Measurements from ENCODE around the gene MICAL3. TPM values are rescaled to one million over a fixed set of nuclear protein-coding genes. Genes with fewer than 3 reads are reported as not detected.

Gene MICAL3
- total RNA-seq, 1 donor from 2014 or later = 33.6 TPM

- Histone ChIP-seq H3K27ac (no peak overlapping the region), H4K20me1 (ENCODE audit: low read depth) (no peaks in the 10 kb centered on the region), H3K9me3 (ENCODE audit: low read depth) (no peaks in the 10 kb centered on the region), H2AFZ (replicated peaks) (no peak overlapping the region), H3K4me3 (no peak overlapping the region), H3F3A (ENCODE audit: low read depth) (no peaks in the 10 kb centered on the region), H3K27me3 (no peaks in the 10 kb centered on the region), H3K79me2 (ENCODE audit: low read depth) (no peaks in the 10 kb centered on the region), H3K9ac (no peak overlapping the region), H3K4me1 (no peaks in the 10 kb centered on the region), H3K4me2 (no peak overlapping the region), H3K36me3 (no peaks in the 10 kb centered on the region)
- no peak overlapping the region for H3K4me3 Mint-ChIP-seq
- TF ChIP-seq EZH2 (IDR thresholded peaks at IDR 0.05) (no peak), EZH2phosphoT487 (IDR thresholded peaks at IDR 0.05) (no peak), CTCF (IDR thresholded peaks at IDR 0.05) (no peak)
- DNase-seq (ENCODE audit: low spot score) = no peak
- peaks cover 3% of the 10 kb centered on the region for H3K4me1 Mint-ChIP-seq
- H3K27me3 Mint-ChIP-seq (ENCODE audit: insufficient read depth, low read depth) = peaks cover 4% of the 10 kb centered on the region
- H3K36me3 Mint-ChIP-seq = peaks cover 9% of the 10 kb centered on the region
- H3K27ac Mint-ChIP-seq = no peak overlapping the region
- no peaks in the 10 kb centered on the region for H3K9me3 Mint-ChIP-seq
Measured at GRCh38 chr22:17815703-17816254, 208.6 kb downstream of the MICAL3 start.

- H3K36me3 ChIP-seq = no peaks in the 10 kb centered on the region
- H3K4me3 Mint-ChIP-seq = no peak overlapping the region
- no peak overlapping the region for H3K27ac Mint-ChIP-seq
Measured at GRCh38 chr22:17814830-17815229, 209.5 kb downstream of the MICAL3 start.

GRCh38 chr22:17814084-17814483, 210.3 kb downstream of the MICAL3 start:
- Histone ChIP-seq H2AFZ (replicated peaks) (no peak overlapping the region), H3K36me3 (no peaks in the 10 kb centered on the region), H3K4me1 (no peaks in the 10 kb centered on the region), H3K9me3 (ENCODE audit: low read depth) (no peaks in the 10 kb centered on the region), H3K27me3 (no peaks in the 10 kb centered on the region), H3F3A (ENCODE audit: low read depth) (no peaks in the 10 kb centered on the region), H3K4me2 (no peak overlapping the region), H3K9ac (no peak overlapping the region), H4K20me1 (ENCODE audit: low read depth) (no peaks in the 10 kb centered on the region), H3K27ac (no peak overlapping the region), H3K79me2 (ENCODE audit: low read depth) (no peaks in the 10 kb centered on the region), H3K4me3 (no peak overlapping the region)
- no peak overlapping the region for H3K27ac Mint-ChIP-seq
- no peak overlapping the region for H3K4me3 Mint-ChIP-seq
- peaks cover 2% of the 10 kb centered on the region for H3K4me1 Mint-ChIP-seq
- no peak for DNase-seq (ENCODE audit: low spot score)
- peaks cover 4% of the 10 kb centered on the region for H3K27me3 Mint-ChIP-seq (ENCODE audit: insufficient read depth, low read depth)
- TF ChIP-seq EZH2 (IDR thresholded peaks at IDR 0.05) (no peak), CTCF (IDR thresholded peaks at IDR 0.05) (no peak), EZH2phosphoT487 (IDR thresholded peaks at IDR 0.05) (no peak)
- H3K9me3 Mint-ChIP-seq = no peaks in the 10 kb centered on the region
- peaks cover 7% of the 10 kb centered on the region for H3K36me3 Mint-ChIP-seq

More at GRCh38 chr22:17814830-17815229, 209.5 kb downstream of the MICAL3 start:
- Mint-ChIP-seq H3K27me3 (ENCODE audit: insufficient read depth, low read depth) (peaks cover 4% of the 10 kb centered on the region), H3K4me1 (peaks cover 3% of the 10 kb centered on the region), H3K36me3 (peaks cover 9% of the 10 kb centered on the region), H3K9me3 (no peaks in the 10 kb centered on the region)
- no peak overlapping the region for H2AFZ ChIP-seq (replicated peaks)
- no peaks in the 10 kb centered on the region for H3K9me3 ChIP-seq (ENCODE audit: low read depth)
- no peak overlapping the region for H3K4me3 ChIP-seq
- no peak overlapping the region for H3K4me2 ChIP-seq
- H3K9ac ChIP-seq = no peak overlapping the region
- no peaks in the 10 kb centered on the region for H3K79me2 ChIP-seq (ENCODE audit: low read depth)
- no peak for DNase-seq (ENCODE audit: low spot score)
- TF ChIP-seq CTCF (IDR thresholded peaks at IDR 0.05) (no peak), EZH2phosphoT487 (IDR thresholded peaks at IDR 0.05) (no peak), EZH2 (IDR thresholded peaks at IDR 0.05) (no peak)
- H3K27me3 ChIP-seq = no peaks in the 10 kb centered on the region
- no peaks in the 10 kb centered on the region for H4K20me1 ChIP-seq (ENCODE audit: low read depth)
- no peaks in the 10 kb centered on the region for H3F3A ChIP-seq (ENCODE audit: low read depth)
- H3K27ac ChIP-seq = no peak overlapping the region
- no peaks in the 10 kb centered on the region for H3K4me1 ChIP-seq

Measured in neural progenitor cell (in vitro differentiated cells).